HG03060 (cell line): Measurements from ENCODE around the gene ATXN7L1.

Experiments
- ATAC-seq: cut with Tn5 transposase; IDR thresholded peaks from one replicate; pipeline ENCODE4 v1.9.1; 2021; ENCODE audit warnings: low read depth, moderate number of reproducible peaks; ENCODE audit not compliant: unreplicated experiment

ATXN7L1 gene

GRCh38 chr7:105876091-105876963 lies at the start of gene ATXN7L1:
Gene ATXN7L1, minus strand, starts transcription at chr7:105876599. Its CDS starts 41 bp downstream, at chr7:105876558.
- ATAC-seq = no peak

- ATAC-seq = no peak
Measured at GRCh38 chr7:105926131-105926530, 49.7 kb upstream of the ATXN7L1 start.

- ATAC-seq = no peak
Measured at GRCh38 chr7:105924945-105925344, 48.5 kb upstream of the ATXN7L1 start.

GRCh38 chr7:105920766-105921165 lies 44.4 kb upstream of the ATXN7L1 start:
- ATAC-seq = no peak

GRCh38 chr7:105917659-105918058 lies 41.3 kb upstream of the ATXN7L1 start:
- ATAC-seq = no peak

- ATAC-seq = no peak
Measured at GRCh38 chr7:105916603-105917002, 40.2 kb upstream of the ATXN7L1 start.

- no peak for ATAC-seq
Measured at GRCh38 chr7:105913947-105914346, 37.5 kb upstream of the ATXN7L1 start.

GRCh38 chr7:105911961-105912575 lies 35.7 kb upstream of the ATXN7L1 start:
- ATAC-seq = no peak

- no peak for ATAC-seq
Measured at GRCh38 chr7:105910172-105910571, 33.8 kb upstream of the ATXN7L1 start.

GRCh38 chr7:105909742-105910141 lies 33.3 kb upstream of the ATXN7L1 start:
- ATAC-seq = no peak

GRCh38 chr7:105907129-105907846 lies 30.9 kb upstream of the ATXN7L1 start:
- no peak for ATAC-seq

GRCh38 chr7:105906695-105907094 lies 30.3 kb upstream of the ATXN7L1 start:
- no peak for ATAC-seq

- no peak for ATAC-seq
Measured at GRCh38 chr7:105905910-105906568, 29.6 kb upstream of the ATXN7L1 start.

GRCh38 chr7:105905209-105905909 lies 29.0 kb upstream of the ATXN7L1 start:
- ATAC-seq = no peak

- no peak for ATAC-seq
Measured at GRCh38 chr7:105904064-105904463, 27.7 kb upstream of the ATXN7L1 start.

GRCh38 chr7:105902325-105902911 lies 26.0 kb upstream of the ATXN7L1 start:
- no peak for ATAC-seq

- ATAC-seq = no peak
Measured at GRCh38 chr7:105897999-105898398, 21.6 kb upstream of the ATXN7L1 start.

GRCh38 chr7:105896407-105896911 lies 20.1 kb upstream of the ATXN7L1 start:
- no peak for ATAC-seq

- ATAC-seq = no peak
Measured at GRCh38 chr7:105894131-105894530, 17.7 kb upstream of the ATXN7L1 start.

- no peak for ATAC-seq
Measured at GRCh38 chr7:105892387-105892786, 16.0 kb upstream of the ATXN7L1 start.
